Measurements from ENCODE around the gene NSUN6.
A peak's percentile ranks its signal among the peaks of the same experiment; 100 is the strongest.

NSUN6 gene

GRCh38 chr10:18557960-18558359 is 93.4 kb downstream of the NSUN6 start:
- no peak for DNase-seq

DNA sequence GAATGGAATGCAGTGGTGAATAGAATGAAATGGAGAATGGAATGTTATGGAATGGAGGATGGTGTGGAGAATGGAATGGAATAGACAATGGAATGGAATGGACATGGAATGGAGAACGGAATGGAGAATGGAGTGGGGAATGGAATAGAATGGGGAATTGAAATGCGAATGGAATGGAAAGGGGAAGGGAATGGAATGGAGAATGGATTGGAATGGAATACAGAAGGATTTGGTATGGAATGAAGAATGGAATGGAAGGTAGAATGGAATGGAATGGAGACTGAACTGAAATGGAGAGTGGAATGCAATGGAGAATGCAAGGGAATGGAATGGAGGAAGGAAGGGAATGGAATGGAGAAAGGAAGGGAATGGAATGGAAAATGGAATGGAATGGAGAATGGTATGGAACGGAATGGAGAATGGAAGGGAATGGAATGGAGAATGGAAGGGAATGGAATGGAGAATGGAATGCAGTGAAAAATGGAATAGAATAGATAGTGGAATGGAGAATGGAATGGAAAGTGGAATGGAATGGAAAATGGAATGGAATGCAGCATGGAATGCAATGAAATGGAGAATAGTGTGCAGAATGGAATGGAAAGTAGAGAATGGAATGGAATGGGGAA is 94.8 kb downstream of the NSUN6 start:
- DNase-seq = no peak

- DNase-seq = no peak
These were observed 96.9 kb downstream of the NSUN6 start for GRCh38 chr10:18554479-18554878.

GRCh38 chr10:18551473-18551872 is 99.9 kb downstream of the NSUN6 start:
- DNase-seq = no peak

- DNase-seq = no peak
These were observed 102.3 kb downstream of the NSUN6 start for GRCh38 chr10:18549105-18549504.

- no peak for DNase-seq
These were observed 105.6 kb downstream of the NSUN6 start for GRCh38 chr10:18545621-18546305.

DNA sequence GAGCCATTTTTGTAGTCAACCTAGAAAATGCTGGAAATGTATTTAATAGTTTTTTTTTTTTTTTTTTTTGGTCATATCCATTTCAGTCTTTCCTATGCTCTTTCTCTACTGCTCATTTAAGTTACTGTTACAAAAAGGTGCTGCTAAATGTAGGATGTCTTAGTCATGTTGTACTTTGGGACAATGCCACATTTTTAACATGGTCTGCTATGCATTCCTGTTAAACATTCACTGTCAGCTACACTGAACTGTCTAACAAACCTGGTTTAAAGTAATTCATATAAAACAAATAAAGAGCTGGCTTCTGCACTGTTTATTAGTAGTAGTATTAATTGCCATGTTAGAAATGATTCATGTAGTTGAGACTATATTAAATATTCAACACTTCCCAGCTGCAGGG is 108.6 kb downstream of the NSUN6 start:
- no peak for DNase-seq

GRCh38 chr10:18540195-18540594 is 111.2 kb downstream of the NSUN6 start:
- DNase-seq = no peak

DNA sequence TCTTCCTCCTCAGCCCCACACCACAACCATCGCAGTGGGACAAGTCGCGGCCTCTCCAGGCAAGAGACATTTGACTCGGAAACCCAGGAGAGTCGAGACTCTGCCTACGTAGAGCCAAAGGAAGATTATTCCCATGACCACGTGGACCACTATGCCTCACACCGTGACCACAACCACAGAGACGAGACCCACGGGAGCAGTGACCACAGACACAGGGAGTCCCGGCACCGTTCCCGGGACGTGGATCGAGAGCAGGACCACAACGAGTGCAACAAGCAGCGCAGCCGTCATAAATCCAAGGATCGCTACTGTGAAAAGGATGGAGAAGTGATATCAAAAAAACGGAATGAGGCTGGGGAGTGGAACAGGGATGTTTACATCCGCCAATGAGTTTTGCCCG is 112.1 kb downstream of the NSUN6 start:
- no peak for DNase-seq

GRCh38 chr10:18533896-18534295 is 117.5 kb downstream of the NSUN6 start:
- no peak for DNase-seq

DNA sequence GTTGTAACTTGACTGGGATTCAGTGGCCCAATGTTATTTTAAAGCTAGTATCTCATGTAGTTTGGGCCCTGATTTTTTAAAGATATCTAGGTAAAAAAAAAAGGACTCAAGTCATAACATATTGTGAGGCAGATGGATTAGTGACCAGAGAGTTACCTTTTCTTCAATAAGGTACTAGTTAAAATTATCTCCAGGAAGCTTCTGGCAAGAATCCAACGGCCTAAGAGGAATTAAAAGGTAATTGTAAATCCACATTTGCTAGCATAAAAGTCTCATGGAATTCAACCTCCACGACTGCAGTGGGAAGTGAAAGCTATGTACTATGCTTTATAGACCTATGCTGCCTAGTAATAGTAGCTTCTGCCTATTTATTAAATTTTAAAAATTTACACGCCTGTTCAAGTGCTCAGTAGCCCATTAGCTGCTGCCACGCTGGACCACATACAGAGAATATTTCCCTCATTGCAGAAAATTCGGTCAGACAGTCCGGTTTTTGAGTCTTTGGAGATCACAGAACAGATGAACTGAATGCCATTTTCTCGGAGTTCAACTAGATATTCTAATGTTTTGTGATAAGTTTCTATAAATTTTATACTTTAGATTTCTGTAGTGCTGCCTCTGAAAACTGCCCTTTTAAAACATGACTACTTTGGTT is 118.4 kb downstream of the NSUN6 start:
- no peak for DNase-seq

DNA sequence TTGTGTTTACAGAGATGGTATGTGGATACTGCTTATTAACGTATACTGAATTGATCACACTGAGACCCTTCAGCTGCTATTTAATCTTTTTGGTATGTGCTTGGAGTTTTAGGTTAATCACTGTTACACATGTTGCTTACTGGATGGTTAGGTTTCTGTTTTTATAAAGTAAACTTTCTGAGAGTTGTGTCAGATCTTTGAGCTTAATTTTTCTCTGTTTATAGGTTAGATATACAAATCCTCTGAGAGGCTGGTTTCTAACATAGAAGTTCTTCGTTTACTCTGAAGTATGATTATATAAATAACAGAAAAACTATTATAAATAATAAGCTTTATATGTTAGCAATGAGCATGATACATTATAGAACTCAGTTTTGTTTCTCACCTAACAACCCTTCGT is 123.1 kb downstream of the NSUN6 start:
- DNase-seq = no peak

- DNase-seq = no peak
These were observed 123.7 kb downstream of the NSUN6 start for GRCh38 chr10:18527687-18528086.

DNA sequence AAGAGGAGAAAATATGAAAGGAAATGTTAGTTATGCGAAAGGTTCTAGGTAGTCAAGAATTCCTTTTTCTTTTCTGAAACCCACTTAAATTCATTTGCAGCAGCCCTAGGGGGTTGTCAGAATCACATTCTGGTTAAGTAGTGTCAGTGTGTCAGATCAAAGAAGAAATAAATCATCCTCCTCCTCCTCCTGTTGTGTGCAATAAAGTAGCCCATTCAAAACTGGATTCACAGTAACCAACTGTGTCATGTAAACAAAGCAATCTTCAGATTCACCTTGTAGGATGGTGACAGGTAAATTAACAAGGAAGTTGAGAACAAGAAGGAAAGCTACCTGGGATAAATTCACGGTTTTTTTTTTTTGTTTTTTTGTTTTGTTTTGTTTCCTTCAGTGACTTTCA is 127.5 kb downstream of the NSUN6 start:
- DNase-seq = no peak

DNA sequence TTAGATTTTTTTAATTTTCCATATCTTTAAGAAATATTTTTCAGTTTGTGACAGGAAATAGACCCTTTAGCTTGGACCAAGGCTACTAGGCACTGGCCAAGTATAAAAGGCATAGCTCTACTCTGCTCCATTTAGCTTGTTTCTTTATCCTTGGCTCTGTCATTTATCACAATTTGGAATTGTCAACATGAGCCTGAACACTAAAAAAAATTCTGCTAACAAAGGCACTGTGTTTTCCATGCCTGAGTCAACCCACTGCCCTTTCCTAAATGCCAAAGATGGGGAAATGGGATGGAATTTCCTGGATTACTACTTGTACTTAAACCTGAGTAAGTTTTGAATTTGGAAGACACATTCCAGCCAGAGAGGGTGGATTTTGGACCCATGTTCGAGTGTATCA is 128.4 kb downstream of the NSUN6 start:
- no peak for DNase-seq

DNA sequence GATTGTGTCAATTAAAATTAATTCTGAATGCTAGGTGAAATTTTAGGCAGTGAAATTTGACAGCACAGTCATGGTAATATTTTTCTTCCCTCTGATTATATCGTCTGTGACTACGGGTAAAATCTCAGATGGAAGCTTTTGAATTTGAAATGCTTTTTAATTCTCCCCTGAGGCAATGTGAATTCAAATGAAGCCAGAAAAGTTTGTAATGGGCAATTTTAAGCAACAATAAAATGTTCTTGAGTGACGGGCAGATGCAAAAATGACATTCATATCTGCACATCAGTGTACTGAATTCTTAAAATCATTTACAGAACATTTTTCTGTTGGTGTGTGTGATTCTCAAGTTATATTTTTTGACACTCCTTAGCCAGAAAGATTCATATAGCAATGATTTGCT is 134.5 kb downstream of the NSUN6 start:
- DNase-seq = no peak

- no peak for DNase-seq
These were observed 136.8 kb downstream of the NSUN6 start for GRCh38 chr10:18514537-18514936.

DNA sequence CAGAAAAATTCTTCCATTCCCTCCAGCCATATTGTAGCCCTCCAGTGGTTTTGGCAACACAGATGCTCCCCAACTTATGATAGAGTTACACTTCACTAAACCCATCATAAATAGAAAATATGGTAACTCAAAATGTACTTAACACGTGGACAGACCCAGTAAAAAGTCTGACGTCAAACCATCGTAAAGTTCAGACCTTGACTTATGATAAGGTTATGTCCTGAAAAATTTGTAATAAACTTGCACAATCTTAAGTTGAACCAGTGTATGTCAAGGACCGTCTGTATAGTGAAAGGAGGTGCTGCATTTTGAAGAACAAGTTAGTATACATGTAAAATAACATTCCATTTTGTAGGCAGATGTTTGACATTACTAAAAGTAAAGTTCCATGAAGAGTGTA is 142.8 kb downstream of the NSUN6 start:
- DNase-seq = no peak

DNA sequence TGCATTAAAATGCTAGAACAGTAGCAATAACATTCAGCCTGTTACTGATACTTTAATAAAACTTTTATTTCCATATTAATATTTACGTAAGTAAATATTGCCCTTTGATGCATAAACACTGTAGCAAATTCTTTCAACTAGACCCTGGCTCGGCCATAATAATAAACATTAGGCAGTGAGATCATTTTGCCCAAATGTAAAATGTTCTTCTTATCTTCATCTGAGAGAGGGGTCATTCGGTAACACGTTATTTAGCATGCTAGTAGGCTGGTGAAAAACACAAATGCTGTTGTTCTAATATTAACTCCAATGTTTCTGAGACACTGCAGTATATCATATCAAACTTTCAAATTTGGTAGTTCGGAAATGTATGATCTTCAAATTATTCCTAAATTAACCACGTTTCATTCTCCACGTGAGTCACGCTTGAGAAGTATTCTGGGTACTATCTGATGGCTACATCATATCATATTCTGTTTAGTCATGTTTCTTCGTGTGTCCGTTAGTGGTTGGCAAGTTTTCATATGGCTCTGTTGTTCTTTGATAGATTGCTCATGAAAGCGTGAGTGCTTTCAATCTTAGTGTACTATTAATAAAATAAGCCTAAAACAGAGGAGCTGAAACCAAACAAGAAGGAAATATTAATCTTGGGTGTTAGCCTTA is 145.8 kb downstream of the NSUN6 start:
- no peak for DNase-seq

- DNase-seq = no peak
These were observed 147.2 kb downstream of the NSUN6 start for GRCh38 chr10:18504161-18504560.

DNA sequence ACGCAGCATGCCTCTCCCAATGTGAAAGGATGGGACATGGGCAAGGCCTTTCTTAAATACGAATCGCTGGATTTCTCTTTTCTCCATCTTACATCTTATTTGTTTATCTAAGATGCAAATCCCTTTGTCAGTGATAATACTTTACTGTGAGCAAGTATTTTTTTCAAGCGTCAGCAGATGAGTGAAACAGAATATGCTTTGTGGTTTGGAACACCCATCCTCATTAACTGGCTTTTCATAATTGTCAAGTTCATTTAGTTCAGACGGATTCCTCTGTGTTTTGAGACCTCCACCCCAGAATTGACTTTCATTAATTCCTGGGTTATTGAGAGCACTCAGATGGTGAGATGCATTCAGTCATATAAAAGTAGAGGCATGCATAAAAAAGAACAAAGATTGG is 149.8 kb downstream of the NSUN6 start:
- DNase-seq = no peak

DNA sequence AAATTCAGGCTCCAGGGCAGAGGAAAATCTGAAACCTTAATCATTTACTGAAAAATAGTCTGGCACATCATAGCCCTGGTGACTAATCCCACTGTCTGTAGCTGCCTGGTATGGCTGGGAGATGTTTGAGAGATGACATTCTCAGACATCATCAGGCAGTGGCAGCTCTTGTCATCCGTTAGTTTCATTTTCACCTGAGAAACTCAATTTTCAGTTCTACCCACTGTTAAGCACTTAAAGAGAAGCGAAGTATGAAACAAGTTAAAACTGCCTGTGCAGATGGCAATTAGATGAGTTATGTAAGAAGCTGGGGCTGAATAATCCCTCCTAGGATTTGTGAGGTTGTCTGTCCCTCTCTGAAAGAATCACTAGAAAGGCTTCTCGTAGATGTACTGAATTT is 150.2 kb downstream of the NSUN6 start:
- peak; percentile 10 for DNase-seq

GRCh38 chr10:18500576-18500975 is 150.8 kb downstream of the NSUN6 start:
- DNase-seq = no peak

- DNase-seq = no peak
These were observed 152.4 kb downstream of the NSUN6 start for GRCh38 chr10:18498998-18499397.

All from CD4-positive, alpha-beta T cell treated with Interleukin-21 for 1 hour (primary cell).